Measurements from ENCODE around the gene UIMC1.

The UIMC1 gene

GRCh38 chr5:176956756-176957155 lies 49.8 kb downstream of the UIMC1 start:
- in situ Hi-C loops (cut with HindIII; ENCODE audit: low sequenced_read_pairs), result no loop called here

DNA sequence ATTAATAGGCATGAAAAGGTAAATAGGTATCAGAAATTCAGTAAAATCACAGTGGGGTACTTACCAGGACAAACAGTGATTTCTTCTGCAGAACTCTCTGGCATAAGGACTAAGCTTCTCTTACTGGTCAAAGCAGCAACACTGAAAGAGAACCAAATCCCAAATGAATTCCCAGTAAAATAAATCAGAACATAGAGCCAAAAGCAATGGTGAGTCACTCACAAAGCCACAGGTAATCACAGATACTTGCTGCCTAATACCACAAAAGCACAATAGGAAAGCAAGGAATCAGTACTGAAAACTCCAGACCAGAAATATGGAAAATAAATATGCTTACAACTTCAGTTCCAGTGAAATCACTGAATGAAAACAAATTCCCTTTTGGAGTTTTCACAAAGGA lies 50.7 kb downstream of the UIMC1 start:
- in situ Hi-C loops (cut with HindIII; ENCODE audit: low sequenced_read_pairs), result no loop called here

- in situ Hi-C loops (cut with HindIII; ENCODE audit: low sequenced_read_pairs), result no loop called here
Observed at GRCh38 chr5:176954050-176954449, 52.5 kb downstream of the UIMC1 start.

GRCh38 chr5:176952531-176953193 lies 53.9 kb downstream of the UIMC1 start:
- in situ Hi-C loops (cut with HindIII; ENCODE audit: low sequenced_read_pairs), result no loop called here

- in situ Hi-C loops (cut with HindIII; ENCODE audit: low sequenced_read_pairs), result no loop called here
Observed at GRCh38 chr5:176948458-176948857, 58.1 kb downstream of the UIMC1 start.

DNA sequence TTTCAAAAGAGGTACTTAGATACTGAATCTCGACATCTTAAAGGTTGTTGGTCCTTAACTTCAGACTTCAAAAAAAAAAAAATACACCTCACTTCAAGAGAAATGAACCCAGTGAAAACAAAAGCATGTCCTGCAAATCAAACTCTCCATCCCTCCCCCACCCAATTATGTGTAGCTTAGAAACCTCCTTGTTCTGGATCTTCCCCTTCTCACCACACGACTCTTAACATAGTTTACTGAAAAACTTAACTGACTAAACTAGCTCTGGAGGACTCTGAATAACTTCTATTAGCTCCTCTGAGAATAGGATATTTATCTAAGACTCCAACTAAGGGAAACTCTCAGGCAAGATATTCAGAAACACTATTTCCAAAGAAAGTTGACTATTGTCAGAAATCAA lies 58.7 kb downstream of the UIMC1 start:
- in situ Hi-C loops (cut with HindIII; ENCODE audit: low sequenced_read_pairs), result no loop called here

DNA sequence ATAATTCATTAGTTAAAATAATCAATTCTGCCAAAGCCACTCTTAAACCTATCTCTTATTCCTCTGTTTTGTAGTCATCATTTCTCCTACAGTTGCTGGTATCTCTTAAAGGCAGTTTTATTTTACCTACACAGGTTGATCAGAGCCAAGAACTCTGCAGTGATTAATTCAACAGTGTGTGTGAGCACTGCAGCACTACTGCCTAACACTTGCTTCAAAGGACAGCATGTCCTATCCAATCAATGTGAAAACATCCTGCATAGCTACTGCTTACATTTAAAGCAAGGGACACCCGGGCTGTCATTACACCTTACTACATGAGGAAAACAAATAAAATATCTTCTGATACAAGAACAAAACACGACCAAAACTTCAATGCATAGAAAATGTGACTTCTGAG lies 62.3 kb downstream of the UIMC1 start:
- in situ Hi-C loops (cut with HindIII; ENCODE audit: low sequenced_read_pairs), result no loop called here

DNA sequence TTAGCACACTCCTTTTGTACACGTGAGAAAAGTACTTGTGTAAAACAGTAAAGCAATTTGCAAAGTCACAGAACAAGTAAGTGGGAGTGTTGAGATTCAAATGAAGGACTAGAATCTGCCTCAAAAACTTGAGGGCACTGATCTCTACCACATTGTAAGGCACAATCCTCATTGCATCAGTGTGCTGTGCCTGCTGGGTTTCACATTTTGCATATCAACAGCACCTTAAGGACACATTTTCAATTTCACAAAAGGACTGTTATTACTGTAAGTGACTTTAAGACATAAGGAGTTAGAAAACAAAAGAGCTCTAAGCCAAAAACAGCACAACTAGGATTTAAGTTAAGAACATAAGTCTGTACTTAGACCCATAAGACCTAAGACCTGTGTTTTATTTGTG lies 62.8 kb downstream of the UIMC1 start:
- in situ Hi-C loops (cut with HindIII; ENCODE audit: low sequenced_read_pairs), result no loop called here

- in situ Hi-C loops (cut with HindIII; ENCODE audit: low sequenced_read_pairs), result no loop called here
Observed at GRCh38 chr5:176941951-176942350, 64.6 kb downstream of the UIMC1 start.

DNA sequence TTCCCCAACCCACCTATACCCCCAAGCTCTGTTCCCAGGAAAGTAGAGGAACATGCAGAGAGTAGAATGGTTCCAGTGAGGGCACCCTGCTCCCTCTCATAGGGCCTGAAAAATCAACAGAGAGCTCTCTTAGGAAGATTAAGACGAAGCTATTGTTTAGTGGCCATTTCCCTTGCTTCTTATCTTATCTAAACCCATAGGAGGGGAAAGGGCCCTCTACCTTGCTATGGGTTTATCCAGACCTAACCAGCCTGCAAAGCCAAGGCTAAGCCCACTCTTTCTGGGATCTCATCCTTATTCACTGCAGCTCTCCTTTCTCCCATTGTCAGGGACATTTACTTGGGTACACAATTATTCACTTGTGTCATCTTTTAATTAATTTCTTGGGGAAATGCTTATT lies 68.1 kb downstream of the UIMC1 start:
- in situ Hi-C loops (cut with HindIII; ENCODE audit: low sequenced_read_pairs), result no loop called here

GRCh38 chr5:176935017-176935416 lies 71.6 kb downstream of the UIMC1 start:
- in situ Hi-C loops (cut with HindIII; ENCODE audit: low sequenced_read_pairs), result no loop called here

- in situ Hi-C loops (cut with HindIII; ENCODE audit: low sequenced_read_pairs), result no loop called here
Observed at GRCh38 chr5:176934309-176934930, 72.2 kb downstream of the UIMC1 start.

- in situ Hi-C loops (cut with HindIII; ENCODE audit: low sequenced_read_pairs), result no loop called here
Observed at GRCh38 chr5:176929654-176930053, 76.9 kb downstream of the UIMC1 start.

DNA sequence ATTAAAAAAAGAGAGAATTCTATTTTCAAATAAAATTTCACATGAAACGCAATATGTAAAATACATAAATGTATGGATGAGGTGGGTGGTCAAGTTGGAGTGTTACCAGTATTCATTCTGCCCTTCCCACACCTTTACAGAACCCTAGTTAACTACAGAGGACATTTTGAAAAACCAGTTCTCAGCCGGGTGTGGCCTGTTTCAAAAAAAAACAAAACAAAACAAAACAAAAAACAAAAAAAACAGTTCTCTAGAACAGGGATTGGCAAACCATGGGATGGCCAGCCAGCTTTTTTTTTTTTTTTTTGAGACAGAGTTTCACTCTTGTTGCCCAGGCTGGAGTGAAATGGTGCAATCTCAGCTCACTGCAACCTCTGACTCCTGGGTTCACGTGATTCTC lies 79.0 kb downstream of the UIMC1 start:
- in situ Hi-C loops (cut with HindIII; ENCODE audit: low sequenced_read_pairs), result no loop called here

DNA sequence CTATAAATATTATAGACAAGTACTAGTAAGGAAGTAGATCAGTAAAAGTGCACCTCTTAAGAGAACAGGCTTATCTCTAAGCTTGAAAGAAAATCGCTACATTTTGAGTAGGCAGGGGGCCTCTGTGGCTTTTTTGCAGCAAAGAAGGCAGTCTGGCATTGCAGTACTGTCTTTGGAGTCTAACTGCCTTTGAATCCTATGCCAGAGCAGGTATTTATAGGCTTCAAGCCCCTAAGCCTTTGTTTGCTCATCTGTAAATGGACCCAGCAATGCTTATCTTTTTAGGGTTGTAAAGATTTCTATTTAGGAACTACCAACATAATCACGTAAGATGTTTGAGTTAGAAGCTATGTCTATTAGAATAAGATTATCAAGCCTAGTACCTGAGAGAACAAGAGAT lies 83.8 kb downstream of the UIMC1 start:
- in situ Hi-C loops (cut with HindIII; ENCODE audit: low sequenced_read_pairs), result no loop called here

- in situ Hi-C loops (cut with HindIII; ENCODE audit: low sequenced_read_pairs), result no loop called here
Observed at GRCh38 chr5:176921714-176922113, 84.9 kb downstream of the UIMC1 start.

GRCh38 chr5:176918613-176919012 lies 88.0 kb downstream of the UIMC1 start:
- in situ Hi-C loops (cut with HindIII; ENCODE audit: low sequenced_read_pairs), result no loop called here

DNA sequence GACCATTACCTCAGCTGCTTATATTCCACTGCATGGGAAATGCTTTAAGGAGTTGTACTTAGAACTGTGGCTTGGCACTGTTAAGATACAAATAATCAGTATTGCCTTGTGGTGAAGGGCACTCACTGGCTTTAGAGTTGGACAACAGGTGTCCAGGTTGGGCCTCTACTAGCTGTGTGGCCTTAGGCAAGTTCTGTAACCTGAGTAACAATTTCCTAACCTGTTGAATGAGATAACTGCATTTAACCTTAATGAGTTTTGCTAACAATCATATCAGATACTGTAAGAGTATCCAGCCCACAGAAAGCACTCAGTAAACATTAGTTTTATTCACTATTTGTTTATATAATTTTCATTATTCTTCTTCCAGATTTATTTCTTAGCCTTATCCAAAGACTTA lies 90.2 kb downstream of the UIMC1 start:
- in situ Hi-C loops (cut with HindIII; ENCODE audit: low sequenced_read_pairs), result no loop called here

DNA sequence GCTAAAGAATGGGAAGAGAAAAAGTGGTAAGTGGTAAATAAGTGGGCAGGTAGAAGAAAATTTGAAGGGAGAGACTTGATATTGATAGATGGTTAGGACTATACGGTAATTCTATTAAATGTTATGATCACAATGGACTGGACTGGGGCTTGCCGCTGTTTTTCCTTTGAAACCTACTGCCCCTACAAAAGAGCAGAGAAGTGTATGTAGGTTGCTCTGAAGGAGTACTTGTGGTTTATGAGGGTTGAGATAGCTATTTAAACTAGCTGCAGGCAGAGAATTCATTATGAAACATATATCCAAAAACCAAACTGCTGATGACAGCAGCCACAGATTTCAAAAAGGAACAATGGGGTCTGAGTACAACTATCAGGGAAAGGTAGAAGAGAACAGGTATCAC lies 90.7 kb downstream of the UIMC1 start:
- in situ Hi-C loops (cut with HindIII; ENCODE audit: low sequenced_read_pairs), result no loop called here

DNA sequence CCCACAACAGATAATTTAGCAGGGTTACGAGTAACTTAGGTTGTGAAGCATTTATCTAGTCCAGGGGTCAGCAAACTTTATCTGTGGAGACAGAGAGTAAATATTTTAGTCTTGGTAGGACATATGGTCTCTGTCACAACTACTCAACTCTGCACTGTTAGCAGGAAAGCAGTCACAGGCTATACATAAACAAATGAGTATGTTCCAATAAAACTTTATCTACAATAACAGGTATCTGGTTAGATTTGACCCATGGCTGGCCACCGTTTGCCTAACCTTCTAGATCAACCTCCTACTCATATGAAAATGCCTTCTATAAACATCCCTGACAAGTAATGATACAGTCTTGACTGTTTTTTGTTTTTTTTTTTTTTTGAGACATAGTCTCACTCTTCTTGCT lies 94.5 kb downstream of the UIMC1 start:
- in situ Hi-C loops (cut with HindIII; ENCODE audit: low sequenced_read_pairs), result no loop called here

- in situ Hi-C loops (cut with HindIII; ENCODE audit: low sequenced_read_pairs), result no loop called here
Observed at GRCh38 chr5:176908675-176909368, 97.8 kb downstream of the UIMC1 start.

GRCh38 chr5:176906796-176907195 lies 99.8 kb downstream of the UIMC1 start:
- in situ Hi-C loops (cut with HindIII; ENCODE audit: low sequenced_read_pairs), result no loop called here

All from endothelial cell of hepatic sinusoid (primary cell).